ENCODE data around the gene C11orf21.
A peak's percentile ranks its signal among the peaks of the same experiment; 100 is the strongest.

The C11orf21 gene

DNA sequence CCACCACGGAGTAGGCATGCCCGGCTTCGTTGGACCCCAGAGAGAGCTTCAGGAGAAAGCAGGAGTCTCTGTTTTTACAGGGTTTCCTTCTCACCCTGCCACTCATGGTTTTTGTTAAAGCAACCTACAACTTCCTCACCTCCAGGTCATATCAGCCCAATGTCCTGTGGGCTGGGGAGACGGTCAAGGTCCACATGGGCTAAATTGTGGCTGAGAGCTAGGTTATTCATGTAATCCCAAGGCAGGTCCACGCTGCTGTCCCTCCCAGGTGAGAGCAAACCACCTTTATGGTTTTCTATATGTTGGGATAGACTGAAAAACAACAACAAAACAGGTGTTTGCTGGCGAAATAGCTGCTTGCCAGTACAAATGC, 19.6 kb upstream of the C11orf21 start:
- DNase-seq (ENCODE audit: insufficient read length, low spot score), result no peak
- no peak for FAIRE-seq

DNA sequence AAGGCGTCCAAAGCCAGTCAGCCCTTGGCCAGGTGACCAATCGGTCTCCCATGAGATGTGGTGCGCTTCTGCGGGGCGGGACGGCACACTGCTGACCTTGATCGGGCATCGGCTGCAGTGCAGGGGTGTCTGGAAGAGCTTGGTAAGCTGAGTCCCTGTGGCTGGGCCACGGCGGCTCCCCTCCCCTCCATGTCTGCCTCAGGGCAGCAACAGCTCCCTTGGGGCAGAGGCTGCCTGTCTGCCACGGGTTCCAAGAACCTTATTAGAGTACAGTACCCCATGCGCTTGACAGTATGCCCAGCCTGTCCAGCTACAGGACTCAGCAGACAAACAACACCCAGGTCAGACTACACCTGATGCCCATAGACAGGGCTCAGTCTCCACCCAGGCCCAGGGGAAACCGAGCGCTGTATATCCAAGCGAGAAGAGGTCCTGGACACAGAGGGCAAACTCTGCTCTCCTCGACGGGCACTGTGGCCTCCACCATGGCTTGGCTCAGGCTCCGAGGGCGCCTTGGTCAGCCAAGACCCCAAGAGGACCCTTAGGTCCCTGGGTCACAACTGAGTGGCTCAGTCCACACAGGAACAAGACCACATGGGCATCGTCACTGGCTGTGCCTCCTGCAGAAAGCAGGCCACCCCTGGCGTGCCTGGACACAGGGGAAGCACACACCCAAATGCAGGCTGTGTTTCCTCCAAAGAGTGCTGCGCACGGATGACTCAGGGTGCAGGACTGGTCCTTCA, 19.0 kb upstream of the C11orf21 start:
- FAIRE-seq, result no peak
- DNase-seq (ENCODE audit: insufficient read length, low spot score), result no peak

DNA sequence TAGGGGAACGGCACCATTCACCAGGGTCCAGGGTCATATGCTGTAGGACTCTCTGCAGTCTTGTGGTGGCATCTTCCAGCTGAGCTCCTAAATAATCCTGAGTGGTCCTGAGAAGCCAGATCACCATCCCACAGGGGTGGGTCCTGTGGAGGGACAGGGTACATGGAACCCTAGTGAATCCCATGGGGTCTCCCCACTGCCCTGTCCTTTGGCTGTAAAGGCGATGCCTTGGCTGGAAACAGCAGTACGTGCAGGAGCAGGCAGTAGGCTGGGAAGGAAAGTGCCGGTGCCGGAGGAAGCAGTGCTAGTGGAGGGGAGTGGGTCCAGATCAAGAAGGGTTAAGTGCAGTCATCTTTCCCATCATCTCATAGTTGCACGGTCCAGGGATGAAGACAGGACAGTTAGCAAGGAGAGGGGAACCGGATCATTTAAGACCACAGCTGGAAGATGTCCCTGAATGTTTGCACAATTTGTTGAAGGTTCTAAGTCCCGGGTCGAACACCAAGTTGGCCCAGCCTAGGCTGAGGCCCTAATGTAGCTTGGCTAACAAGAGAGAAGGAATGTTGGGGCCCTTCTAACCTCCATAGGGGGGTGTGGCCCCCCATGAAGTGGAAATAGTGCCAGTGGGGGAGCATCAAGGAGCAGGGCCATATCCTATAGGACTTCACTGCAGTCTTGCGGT, 18.2 kb upstream of the C11orf21 start:
- no peak for DNase-seq (ENCODE audit: insufficient read length, low spot score)
- FAIRE-seq, result no peak

DNA sequence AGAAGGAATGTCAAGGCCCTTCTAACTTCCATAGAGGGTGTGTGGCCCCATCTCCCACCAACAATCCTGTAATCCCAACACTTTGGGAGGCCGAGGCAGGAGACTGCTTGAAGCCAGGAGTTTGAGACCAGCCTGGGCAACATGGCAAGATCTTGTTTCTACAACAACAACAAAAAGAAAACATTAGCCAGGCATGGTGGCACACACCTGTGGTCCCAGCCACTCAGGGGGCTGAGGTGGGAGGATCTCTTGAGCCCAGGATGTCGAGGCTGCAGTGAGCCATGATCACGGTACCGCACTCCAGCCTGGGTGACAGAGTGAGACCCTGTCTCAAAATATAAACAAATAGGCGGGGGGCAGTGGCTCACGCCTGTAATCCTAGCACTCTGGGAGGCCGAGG, 17.0 kb upstream of the C11orf21 start:
- DNase-seq (ENCODE audit: insufficient read length, low spot score), result no peak
- no peak for FAIRE-seq

DNA sequence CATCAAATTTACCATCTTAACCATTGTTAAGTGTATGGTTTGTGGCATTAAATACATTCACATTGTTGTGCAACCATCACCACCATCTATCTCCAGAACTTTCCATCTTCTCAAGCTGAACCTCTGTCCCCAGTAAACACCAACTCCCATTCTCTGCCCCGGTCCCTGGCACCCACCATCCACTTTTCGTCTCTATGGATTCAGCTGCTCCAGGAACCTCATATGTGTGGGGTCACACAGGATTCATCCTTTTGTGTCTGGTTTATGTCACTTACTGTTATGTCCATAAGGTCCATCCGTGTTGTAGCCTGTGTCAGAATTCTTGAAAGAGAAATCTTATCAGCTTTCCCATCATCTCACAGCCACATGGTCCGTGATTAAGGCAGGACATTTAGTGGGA, 16.4 kb upstream of the C11orf21 start:
- no peak for DNase-seq (ENCODE audit: insufficient read length, low spot score)
- no peak for FAIRE-seq

DNA sequence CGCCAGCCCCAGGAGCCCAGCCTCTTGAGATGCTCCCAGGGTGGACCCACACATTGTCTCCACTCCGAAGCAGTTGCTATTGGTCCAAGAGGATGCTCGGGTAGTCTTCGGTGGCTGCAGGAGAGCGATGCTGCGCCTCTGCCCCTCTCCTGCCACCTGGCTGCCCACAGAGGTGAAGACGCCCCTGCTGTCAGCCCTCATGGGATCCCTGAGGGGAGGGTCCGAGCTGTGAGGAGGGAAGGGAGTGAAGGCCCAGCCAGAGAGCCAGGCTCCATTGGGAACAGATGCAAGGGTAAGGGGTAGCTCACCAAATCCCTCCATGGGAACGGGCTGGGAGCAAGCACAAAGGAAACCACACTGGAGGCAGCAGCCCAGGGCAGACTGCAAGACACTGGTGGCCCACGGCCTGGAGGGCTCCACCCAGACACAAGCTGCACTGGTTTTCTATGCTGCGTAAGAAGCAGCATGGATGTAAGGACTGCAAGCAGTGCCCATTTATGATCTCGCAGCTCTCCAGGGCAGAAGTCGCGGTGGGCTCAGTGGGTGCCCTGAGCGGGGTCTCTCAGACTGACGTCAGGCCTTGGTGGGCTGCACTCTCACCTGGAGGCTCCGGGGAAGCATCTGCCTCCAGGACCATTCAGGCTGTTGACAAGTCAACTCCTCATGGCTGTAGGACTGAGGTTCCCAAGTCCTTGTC, 15.8 kb upstream of the C11orf21 start:
- no peak for DNase-seq (ENCODE audit: insufficient read length, low spot score)
- FAIRE-seq, result no peak

DNA sequence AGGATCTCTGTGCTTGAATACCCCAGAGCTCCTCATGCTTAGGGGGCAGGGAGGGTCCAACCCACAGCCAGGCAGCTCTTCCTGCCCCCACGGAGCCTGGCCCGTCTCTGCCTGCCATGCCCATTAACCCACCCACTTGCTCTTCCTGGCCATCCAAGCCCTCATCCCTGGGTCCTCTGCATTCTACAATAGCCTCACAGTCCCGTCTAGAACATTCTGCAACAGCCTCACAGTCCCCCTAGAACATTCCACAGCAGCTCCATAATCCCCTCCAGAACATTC, 15.2 kb upstream of the C11orf21 start:
- no peak for DNase-seq (ENCODE audit: insufficient read length, low spot score)
- no peak for FAIRE-seq

DNA sequence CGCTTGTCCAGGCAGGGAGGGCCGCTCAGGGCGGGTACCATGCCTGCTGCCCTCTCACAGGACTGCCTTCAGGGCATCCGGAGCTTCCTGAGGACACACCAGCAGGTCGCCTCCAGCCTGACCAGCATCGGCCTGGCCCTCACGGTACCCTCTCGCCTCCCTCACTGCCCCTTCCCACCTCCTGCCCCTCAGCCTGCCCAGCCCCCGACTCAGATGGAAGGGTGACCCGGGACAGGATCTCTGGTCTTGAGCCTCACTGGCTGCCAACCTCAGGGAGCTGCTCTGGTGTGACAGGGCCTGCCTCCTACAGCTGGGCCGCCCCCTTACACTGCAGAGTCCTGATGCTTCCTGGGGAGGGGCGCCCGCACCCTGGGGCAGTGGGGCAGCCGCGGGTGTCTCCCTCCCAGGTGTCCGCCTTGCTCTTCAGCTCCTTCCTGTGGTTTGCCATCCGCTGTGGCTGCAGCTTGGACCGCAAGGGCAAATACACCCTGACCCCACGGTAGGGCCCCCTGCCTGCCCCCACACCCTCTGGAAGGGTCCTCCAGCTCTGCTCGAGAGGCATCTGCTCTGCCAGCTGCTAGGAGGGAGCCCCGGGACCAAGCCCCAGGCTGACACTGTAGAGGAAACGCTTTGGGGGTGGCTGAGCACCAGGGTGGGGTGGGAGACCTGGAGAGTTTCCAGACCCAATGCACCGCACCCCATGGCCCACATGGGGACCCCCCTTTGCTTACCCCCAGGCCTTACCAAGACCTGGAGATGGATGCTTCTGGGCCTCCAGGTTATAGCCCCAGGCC, 14.6 kb upstream of the C11orf21 start:
- FAIRE-seq, result no peak
- DNase-seq (ENCODE audit: insufficient read length, low spot score), result no peak

DNA sequence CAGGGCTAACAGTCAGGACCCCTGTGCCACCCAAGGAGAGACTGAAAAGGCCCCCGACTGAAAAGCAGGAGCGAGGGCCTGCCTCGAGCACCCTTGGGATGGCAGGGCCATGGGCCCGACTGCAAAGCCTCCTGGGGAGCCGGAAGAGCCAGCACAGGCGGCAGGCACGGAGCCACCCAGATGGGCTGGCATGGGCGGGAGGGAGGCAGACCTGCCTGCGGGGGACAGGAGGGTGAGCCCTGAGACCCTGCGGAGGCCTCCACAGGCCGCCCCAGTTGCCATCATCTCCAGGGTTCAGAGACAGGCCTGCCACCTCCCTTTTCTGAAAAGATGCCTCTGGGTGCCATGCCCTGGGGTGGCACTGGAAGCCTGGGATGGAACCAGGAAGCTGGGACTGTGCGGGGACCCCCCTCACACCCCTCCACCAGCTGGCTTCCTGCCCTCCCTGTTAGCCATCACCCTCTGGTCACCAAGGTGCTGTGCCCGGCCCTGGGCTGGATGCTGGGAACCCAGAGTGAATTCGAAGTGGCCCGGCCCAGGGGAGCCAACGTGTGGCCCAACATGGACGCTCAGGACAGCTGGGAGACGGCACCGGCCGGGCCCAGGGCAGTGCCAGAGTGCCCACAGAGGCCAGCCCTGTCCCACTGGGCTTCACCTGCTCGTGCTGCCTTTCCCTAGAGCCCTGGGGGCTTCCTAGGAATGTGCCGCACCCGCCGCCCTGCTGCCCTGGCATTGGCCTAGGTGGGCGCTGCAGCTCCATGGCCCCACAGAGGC, 13.9 kb upstream of the C11orf21 start:
- FAIRE-seq, result no peak
- no peak for DNase-seq (ENCODE audit: insufficient read length, low spot score)

DNA sequence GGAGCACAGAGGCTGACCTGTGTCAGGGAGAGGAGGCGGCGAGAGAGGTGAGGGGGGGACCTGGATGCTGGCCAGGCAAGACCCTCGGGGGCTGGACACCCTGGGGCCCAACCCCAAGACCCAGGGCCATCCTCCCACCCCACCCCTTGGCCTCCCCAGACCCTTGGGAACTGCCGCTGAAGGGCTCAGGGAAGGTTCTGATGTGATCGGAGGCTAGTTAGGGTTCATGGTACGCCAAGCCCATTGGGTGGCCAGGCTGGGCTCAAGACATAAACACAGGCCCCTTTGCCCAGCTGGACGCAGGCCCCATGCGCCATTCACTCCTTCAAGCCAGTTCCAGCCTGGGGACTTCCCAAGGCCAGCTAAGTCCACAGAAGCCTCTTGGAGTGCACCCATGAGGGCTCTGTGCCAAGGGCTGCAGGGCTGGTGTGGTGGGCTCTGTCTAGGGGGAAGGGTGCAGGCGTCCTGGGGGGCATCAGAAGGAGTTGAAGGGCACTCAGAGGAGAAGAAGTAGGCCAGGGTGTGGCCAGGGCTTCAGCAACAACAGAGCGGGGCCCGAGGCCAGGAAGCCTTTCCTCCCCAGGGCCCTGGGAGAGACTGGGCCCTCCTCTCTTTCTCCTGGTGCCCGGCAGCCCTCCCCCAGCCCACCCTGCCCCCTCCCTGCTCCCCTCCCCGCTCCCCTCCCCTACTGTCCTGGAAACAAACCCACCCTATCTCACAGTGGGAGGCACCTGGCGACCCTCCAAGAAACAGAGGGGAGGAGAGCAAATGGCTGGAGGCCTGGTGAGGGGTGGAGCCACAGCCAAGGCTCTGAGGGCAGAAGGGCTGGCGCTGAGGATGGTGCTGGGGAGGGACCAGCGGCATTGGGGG, 13.0 kb upstream of the C11orf21 start:
- peak; percentile 67 for DNase-seq (ENCODE audit: insufficient read length, low spot score)
- no peak for FAIRE-seq

DNA sequence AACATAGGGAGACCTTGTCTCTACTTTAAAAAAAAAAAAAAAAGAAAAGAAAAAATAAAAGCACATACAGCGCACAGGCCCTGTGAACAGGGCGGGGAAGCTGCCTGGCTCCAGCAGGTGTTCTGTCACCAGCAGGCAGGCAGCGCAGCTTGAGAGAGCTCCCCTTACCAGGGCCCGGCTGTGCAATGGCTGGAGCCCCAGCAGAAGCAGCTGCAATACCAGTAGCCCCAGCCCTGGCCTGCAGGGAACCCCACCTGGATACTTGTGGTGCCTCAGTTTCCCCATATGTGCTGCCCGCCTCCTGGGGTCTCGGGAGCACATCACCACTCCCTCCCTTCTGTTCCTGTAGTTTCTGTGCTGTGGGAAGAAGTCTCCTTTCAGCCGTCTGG, 12.4 kb upstream of the C11orf21 start:
- DNase-seq (ENCODE audit: insufficient read length, low spot score) (no peak), FAIRE-seq (no peak)

DNA sequence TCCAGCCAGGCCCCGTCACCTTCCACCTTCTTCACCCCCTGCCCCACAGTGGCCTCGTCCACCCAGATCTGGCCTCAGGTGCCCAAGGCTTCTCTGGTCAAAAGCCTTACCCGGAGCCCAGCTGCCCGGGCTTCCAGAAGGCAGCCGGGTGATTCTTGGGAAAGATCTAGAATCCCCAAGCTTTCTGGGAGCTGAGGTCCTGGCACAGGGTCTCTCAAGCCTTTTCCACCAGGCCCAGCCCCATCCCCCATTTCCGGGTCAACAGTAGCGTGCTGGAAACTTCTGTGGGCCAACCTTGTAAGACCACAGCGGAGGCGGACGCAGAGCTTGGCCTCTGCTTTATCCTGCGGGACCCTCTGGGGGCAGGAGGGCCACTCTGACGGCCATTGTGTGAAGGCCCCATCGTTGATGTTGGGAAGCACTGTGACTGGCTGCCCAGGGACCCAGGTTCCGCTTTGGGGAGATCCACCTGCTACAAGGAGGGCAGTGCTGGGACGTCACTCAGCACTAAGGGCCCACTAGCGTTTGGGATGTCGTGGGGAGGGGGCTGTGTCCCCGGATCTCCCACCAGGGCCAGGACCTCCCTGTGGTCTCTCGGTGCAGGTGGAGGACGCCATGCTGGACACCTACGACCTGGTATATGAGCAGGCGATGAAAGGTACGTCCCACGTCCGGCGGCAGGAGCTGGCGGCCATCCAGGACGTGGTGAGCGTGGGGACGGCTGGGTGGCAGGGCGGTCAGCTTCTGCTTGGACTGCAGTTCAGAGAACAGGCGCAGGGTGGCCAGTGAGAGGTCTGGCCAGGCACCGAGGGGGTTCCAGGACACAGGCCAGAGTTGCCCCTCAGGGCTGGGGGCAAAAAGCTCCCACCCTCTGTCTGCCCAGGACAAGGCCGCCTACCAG, 11.6 kb upstream of the C11orf21 start:
- no peak for FAIRE-seq

DNA sequence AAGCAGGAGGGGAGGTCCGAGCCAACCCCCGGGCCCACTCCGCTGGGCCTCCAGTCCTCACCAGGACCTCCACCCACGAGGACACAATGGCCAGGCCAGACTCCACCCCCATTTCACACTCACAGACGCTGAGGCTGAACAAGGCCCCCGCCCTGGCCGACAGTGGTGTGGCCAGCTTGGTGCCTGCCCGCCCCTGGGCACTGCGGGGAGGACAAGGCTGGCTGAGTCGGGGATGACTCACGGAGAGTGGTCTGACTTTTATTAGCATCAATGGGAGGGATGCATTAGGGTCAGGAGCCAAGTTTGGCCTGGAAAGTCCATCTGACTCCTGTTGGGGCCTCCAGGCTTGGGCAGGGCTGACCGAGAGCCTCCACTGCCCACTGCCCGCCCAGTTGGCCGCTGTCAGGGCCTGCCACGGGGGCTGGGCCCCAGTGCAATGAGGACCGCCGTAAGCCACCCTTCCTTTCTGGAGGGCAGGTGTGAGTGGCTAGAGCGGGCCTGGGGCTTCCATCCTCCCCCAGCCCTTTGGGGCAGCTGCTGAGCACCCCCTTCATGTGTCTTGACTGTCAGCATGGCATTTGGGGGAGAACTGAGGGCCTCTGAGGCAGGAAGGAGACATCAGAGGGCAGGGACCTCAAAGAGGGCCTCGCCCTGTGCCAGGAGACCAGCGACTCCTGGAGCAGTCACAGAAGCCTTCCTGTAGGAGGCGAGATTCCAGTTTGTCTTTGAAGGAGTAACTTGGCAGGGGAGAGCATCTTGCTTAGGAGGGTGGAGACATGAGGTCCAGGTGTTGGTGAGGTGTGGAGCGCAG, 10.7 kb upstream of the C11orf21 start:
- DNase-seq (ENCODE audit: insufficient read length, low spot score), result peak; percentile 36
- FAIRE-seq, result no peak

More for the DNA sequence above, 11.6 kb upstream of the C11orf21 start:
- DNase-seq (ENCODE audit: insufficient read length, low spot score), result no peak

DNA sequence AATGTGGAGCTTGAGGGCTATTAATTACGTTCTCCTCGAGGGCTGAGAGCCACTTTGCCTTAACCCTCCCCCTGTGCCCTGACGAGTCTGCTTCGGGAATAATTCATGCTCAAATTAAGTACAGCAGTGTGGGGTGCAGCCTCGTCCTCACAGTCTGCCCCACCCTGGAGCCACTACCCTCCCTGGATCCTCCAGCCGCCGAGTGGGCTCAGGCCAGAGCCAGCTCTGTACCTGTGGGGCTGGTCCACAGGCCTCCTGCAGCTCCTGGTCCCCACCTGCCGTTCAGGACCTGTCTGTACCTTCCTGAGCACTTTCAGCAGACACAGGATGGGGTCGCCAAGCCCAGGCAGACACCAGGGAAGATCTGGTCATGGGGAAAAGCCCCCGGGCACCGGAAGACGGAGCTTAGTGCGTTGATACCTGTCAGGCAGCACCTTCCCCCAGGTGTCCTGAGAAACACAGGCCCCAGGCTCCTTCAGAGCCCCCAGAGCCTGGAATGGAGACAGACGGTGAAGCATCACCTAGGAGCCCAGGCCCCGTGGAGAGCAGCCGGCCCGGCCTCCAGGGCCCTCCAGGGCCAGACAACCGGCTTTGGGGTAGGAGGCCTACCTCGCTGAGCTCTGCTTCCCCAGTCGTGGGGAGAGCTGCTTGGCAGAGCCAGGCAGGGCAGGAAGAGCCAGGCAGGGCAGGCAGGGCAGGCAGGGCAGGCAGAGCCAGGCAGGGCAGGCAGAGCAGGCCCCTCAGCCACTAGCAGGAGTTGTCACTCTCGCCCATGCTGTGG, 9.8 kb upstream of the C11orf21 start:
- no peak for FAIRE-seq
- no peak for DNase-seq (ENCODE audit: insufficient read length, low spot score)

DNA sequence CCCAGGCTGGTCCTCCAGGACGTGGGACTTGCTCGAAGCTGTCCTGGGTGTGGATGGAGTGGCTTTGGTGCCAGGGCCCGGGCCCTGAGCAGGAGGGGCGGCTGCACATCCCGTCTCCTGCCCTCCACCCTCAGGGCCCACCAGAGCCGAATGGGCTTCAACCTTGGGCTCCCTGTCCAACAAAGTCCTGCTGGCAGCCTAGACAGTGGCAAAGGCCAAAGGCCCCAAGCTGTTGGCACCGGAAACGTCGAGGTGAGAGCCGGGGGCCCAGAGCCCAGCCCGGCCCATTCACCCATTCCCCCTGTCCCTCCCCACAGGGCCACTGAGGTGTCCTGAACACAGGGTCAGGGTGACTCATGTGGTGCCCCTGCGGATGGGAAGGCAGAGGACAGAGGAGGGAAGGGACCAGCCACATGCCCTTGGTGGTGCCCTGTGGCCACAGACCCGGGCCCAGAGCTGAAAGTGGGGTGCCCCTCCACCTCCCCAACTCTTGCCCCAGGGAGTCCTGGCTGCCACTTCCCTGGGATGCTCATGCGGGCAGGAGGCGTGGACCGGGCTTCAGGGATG, 9.2 kb upstream of the C11orf21 start:
- FAIRE-seq (no peak), DNase-seq (ENCODE audit: insufficient read length, low spot score) (no peak)

DNA sequence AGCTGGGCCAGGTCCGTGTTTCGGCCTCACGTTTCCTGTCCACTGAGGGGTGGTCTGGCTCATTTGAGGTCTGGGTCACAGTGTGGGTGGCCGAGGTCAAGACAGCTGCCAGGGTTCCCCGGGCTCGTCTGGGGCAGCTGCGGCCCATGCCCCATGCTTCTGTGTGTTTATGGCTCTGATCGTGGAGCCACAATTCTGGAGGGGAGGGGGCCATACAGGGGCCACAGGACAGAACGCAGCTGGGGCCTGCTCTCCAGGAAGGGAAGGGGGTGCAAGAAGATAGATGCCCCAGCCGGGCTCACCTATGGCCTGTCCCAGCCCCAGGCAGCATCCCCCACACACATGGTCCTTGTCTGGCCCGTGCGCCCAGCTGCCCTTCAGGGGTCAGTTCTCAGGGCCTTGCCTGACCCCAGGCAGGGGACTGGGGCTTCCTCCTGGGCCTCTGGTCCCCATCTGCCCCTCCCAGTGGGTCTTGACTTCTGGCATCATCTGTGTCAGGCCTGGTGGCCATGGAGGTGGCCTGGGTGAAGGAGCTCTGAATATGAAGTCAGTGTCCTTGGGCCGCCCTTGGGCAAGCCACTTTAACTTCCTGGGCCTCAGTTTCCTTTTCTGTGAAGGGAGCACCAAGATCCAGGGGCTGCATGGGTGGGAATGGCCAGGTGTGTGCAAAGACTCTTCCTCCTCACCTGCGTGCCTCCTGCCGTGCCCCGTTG, 8.5 kb upstream of the C11orf21 start:
- no peak for DNase-seq (ENCODE audit: insufficient read length, low spot score)
- no peak for FAIRE-seq

Data from HTR-8/SVneo (cell line).